AG04450 (cell line): ENCODE results near the gene FOXK2. TPM values are rescaled to one million over a fixed set of nuclear protein-coding genes. Genes with fewer than 3 reads are reported as not detected.

Experiments used
- CTCF ChIA-PET: fragments of 300-600, 350-600 bp; formaldehyde crosslinking; extraction: SDS; loops from one replicate; lab custom pipeline; 2022; ENCODE audit warnings: antibody characterized with exemption, inconsistent platforms; lab: Charles Lee
- POLR2A ChIA-PET: fragments of 350-600 bp; formaldehyde crosslinking; extraction: SDS; loops from one replicate; lab custom pipeline; 2021; ENCODE audit warnings: antibody characterized with exemption, inconsistent platforms; lab: Yijun Ruan, JAX
- DNase-seq: peaks from one replicate; pipeline ENCODE4 v3.0.0-alpha.2; 2011; ENCODE audit warnings: low read depth, low spot score
- H3K27ac ChIP-seq: one replicate; pipeline ENCODE4 v1.5.1; 2012; ENCODE audit warnings: low read depth, low read length, control low read depth
- H3K27me3 ChIP-seq: one replicate; pipeline ENCODE4 v1.6.0; 2012; ENCODE audit warnings: low read length; ENCODE audit not compliant: control insufficient read depth, insufficient read depth
- H3K4me3 ChIP-seq: 2 replicates; pipeline ENCODE4 v1.5.1; 2011; ENCODE audit warnings: mild to moderate bottlenecking, low read depth, low read length, control low read depth
- H3K9me3 ChIP-seq: 2 replicates; pipeline ENCODE4 v1.5.1; 2012; ENCODE audit warnings: low read length; ENCODE audit not compliant: control insufficient read depth, insufficient read depth
- polyA plus RNA-seq: library from polyadenylated mRNA; depleted of rRNA; stranded (reverse); fragments of >200 nt; gene quantifications from 2 replicates; pipeline ENCODE4 v1.2.3, GENCODE V29; 2011
- TF ChIP-seq, protein P1 (sequence below): IDR thresholded peaks from 2 replicates; pipeline ENCODE4 v1.5.1; 2011; ENCODE audit warnings: low read depth, low read length, control low read depth, inconsistent platforms

FOXK2 gene
- polyA plus RNA-seq, 1 experiment, result 21.7 TPM

DNA sequence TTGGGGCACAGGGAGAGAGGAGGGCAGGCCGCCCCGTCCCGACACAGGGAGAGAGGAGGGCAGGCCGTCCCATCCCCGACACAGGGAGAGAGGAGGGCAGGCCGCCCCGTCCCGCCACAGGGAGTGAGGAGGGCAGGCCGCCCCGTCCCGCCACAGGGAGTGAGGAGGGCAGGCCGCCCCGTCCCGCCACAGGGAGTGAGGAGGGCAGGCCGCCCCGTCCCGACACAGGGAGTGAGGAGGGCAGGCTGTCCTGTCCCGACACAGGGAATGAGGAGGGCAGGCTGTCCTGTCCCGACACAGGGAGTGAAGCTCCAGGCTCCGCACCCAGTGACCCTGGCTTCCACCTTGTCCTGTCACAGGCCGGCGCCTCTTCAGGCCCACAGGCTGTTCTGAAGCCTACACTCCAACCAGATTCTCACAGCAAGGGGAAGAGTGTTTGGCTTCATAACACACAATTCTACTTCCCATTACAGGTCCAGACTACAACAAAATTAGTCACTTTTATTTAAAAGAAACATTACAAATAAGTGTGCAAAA is 94.6 kb downstream of the FOXK2 start:
- no peak for DNase-seq
- TF ChIP-seq, protein P1, sequence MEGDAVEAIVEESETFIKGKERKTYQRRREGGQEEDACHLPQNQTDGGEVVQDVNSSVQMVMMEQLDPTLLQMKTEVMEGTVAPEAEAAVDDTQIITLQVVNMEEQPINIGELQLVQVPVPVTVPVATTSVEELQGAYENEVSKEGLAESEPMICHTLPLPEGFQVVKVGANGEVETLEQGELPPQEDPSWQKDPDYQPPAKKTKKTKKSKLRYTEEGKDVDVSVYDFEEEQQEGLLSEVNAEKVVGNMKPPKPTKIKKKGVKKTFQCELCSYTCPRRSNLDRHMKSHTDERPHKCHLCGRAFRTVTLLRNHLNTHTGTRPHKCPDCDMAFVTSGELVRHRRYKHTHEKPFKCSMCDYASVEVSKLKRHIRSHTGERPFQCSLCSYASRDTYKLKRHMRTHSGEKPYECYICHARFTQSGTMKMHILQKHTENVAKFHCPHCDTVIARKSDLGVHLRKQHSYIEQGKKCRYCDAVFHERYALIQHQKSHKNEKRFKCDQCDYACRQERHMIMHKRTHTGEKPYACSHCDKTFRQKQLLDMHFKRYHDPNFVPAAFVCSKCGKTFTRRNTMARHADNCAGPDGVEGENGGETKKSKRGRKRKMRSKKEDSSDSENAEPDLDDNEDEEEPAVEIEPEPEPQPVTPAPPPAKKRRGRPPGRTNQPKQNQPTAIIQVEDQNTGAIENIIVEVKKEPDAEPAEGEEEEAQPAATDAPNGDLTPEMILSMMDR, result no peak
- Histone ChIP-seq H3K27me3 (no peaks in the 10 kb centered on the region), H3K27ac (no peak overlapping the region), H3K4me3 (no peak overlapping the region), H3K9me3 (peaks cover 5% of the 10 kb centered on the region; the same call in 1 of the 2 replicates)
- CTCF ChIA-PET, result no interaction called here
- POLR2A ChIA-PET, result no interaction called here

GRCh38 chr17:82615084-82616020 is 95.8 kb downstream of the FOXK2 start:
- Histone ChIP-seq H3K4me3 (no peak overlapping the region), H3K27ac (no peak overlapping the region), H3K27me3 (no peaks in the 10 kb centered on the region), H3K9me3 (peaks cover 5% of the 10 kb centered on the region; the same call in 1 of the 2 replicates)
- TF ChIP-seq, protein P1, result no peak
- CTCF ChIA-PET, result no interaction called here
- POLR2A ChIA-PET, result no interaction called here
- DNase-seq, result no peak

DNA sequence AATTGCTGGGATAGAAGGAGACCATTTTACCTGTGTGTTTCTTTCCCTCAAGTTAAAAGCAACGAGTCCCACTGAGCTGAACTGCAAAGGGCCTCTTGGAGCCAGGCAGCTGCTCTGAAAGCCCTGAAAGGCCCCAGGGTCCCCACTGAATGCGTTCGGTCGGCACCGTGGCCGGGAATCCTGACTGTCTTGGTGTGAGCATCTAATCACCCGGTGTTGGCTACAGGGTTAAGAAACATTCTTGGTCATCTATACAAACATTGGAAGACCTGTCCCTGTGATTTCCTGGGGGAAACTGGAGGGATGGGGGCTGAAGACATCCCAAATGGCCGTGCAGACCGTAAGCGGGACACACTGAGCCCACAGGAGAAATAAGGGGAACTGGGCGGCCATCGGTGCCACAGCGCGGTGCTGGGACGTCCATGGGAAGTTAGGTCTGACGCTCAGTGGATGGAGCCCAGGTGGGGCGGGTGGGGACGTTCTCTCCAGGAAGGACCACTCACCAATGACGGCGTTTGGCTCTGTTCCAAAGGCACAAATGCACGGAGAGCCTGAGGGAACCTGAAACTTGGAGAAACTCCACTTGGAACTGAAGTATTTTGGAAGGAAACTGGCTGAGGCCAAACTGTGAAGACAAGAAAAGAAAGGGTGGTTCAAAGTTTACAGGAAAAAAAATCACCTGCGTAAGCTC is 96.6 kb downstream of the FOXK2 start:
- Histone ChIP-seq H3K27me3 (no peaks in the 10 kb centered on the region), H3K9me3 (peaks cover 5% of the 10 kb centered on the region; the same call in 1 of the 2 replicates), H3K27ac (no peak overlapping the region), H3K4me3 (no peak overlapping the region)
- DNase-seq, result no peak
- ChIA-PET CTCF (no interaction called here), POLR2A (no interaction called here)
- TF ChIP-seq, protein P1, result no peak

DNA sequence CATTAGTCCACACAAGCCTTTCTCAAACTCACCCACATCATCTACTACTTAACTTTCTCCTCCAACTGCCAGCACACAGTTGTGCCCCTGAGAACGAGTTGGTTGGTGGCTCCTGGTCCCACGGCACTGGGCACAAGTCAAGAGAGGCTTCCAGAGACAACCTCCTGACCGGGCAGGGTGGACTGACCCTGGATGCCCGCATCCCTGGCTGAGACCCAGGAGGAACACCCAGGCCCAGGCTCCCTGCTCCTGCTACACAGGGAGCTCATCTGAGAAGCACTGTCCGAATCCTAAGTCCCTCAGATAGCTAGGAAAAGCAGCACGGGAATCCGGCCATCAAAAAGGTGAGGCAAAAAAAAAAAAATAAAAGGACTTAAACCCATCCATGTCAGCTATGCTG is 99.7 kb downstream of the FOXK2 start:
- Histone ChIP-seq H3K9me3 (no peaks in the 10 kb centered on the region; the same call in 1 of the 2 replicates), H3K27ac (no peak overlapping the region), H3K27me3 (no peaks in the 10 kb centered on the region), H3K4me3 (no peak overlapping the region)
- ChIA-PET POLR2A (no interaction called here), CTCF (interaction anchor here (0.8 kb wide), 1 partner anchor 65 kb away, joined by 5 read pairs; no protein-coding TSS in a partner anchor)
- TF ChIP-seq, protein P1, result no peak
- no peak for DNase-seq
